Measurements from ENCODE around the gene POLR2A. TPM values are rescaled to one million over a fixed set of nuclear protein-coding genes. Genes with fewer than 3 reads are reported as not detected.

POLR2A gene
- polyA plus RNA-seq, 3 donors, result 12.1 to 27.9 (median 25.4) TPM

DNA sequence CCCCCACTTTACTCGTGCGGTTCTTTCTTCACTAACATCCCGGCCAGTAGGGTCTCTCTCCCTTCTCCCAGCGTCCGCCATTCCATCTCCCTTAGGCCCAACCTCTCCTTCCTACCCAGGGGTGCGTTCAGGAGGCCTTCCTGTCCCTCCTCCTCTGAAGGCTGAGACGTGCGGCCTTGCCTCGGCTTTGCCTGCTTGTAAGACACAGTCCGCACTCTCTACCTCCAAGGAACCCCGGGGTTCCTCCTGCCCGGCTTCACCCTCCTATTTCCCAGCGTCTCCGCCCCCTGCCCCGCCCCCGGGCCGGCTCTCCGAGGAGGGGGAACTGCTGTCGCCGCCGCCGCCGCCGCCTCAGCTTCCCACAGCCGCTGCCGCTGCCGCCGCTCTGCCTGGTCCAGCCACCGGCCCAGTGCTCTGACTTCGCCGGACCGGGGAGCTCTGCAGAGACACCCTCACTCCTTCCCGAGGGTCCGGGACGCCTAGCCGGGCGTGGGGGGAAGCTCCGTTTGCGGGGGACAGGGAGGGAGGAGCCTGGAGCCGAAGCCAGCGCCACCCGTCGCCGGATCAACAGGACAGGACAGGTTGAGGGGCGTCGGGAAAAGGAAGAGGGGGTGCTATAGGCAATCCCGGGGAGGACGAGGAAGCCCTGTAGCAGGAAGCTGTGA is 46.1 kb upstream of the POLR2A start:
- H3K36me3 Mint-ChIP-seq, result peaks cover 10 to 17% of the 10 kb centered on the region in 2 donors
- peaks cover 0 to 17% (median 8%) of the 10 kb centered on the region in 7 donors for H3K9me3 Mint-ChIP-seq
- peak overlapping the region in 4 of 7 donors; percentile 39 to 59 (median 49) for H3K27ac Mint-ChIP-seq
- no peak overlapping the region for H3K9ac ChIP-seq (ENCODE audit: insufficient read depth, low read length, poor library complexity, severe bottlenecking)
- H3K27me3 Mint-ChIP-seq (ENCODE audit: low read depth in 3 of 3), result peaks cover 48 to 58% (median 49%) of the 10 kb centered on the region in 3 donors
- peaks cover 54 to 58% of the 10 kb centered on the region in 2 donors for H3K4me1 ChIP-seq (ENCODE audit: control insufficient read depth in 1 of 2, insufficient read depth in 2 of 2, low read length in 2 of 2)
- peak overlapping the region in 2 of 3 experiments; percentile 32 to 95 for H3K4me3 ChIP-seq (replicated peaks in 1 of 3; ENCODE audit: low read depth in 2 of 3, low read length in 3 of 3)
- peaks cover 0 to 18% of the 10 kb centered on the region in 2 donors for H3K9me3 ChIP-seq (replicated peaks in 1 of 2; ENCODE audit: control insufficient read depth in 1 of 2, insufficient read depth in 1 of 2, low read length in 2 of 2)
- peak; percentile 65 to 75 (median 75) for DNase-seq
- no peaks in the 10 kb centered on the region for H3K36me3 ChIP-seq (replicated peaks in 1 of 2; ENCODE audit: control insufficient read depth in 1 of 2, insufficient read depth in 2 of 2, low read length in 2 of 2)
- intact Hi-C loops (cut with micrococcal nuclease), result loop anchor here (2.0 to 10.0 kb wide), 5 partner anchors 47 to 247 kb away; partner anchors contain the start of genes SENP3 (in 2 of the 2), MPDU1 (in 1 of the 2), POLR2A (in 1 of the 2) and TP53 (in 1 of the 2)
- H3K4me1 Mint-ChIP-seq, result peaks cover 51% of the 10 kb centered on the region
- H3K79me2 ChIP-seq (ENCODE audit: insufficient read depth, low read length), result peaks cover 8% of the 10 kb centered on the region
- TF ChIP-seq, protein P1, sequence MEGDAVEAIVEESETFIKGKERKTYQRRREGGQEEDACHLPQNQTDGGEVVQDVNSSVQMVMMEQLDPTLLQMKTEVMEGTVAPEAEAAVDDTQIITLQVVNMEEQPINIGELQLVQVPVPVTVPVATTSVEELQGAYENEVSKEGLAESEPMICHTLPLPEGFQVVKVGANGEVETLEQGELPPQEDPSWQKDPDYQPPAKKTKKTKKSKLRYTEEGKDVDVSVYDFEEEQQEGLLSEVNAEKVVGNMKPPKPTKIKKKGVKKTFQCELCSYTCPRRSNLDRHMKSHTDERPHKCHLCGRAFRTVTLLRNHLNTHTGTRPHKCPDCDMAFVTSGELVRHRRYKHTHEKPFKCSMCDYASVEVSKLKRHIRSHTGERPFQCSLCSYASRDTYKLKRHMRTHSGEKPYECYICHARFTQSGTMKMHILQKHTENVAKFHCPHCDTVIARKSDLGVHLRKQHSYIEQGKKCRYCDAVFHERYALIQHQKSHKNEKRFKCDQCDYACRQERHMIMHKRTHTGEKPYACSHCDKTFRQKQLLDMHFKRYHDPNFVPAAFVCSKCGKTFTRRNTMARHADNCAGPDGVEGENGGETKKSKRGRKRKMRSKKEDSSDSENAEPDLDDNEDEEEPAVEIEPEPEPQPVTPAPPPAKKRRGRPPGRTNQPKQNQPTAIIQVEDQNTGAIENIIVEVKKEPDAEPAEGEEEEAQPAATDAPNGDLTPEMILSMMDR (IDR thresholded peaks at IDR 0.05), result no peak
- peaks cover 29% of the 10 kb centered on the region for H4K20me1 ChIP-seq (ENCODE audit: insufficient read depth, low read length)
- H3K27ac ChIP-seq (ENCODE audit: low read depth in 1 of 2, low read length in 2 of 2), result no peak overlapping the region
- H3K27me3 ChIP-seq (ENCODE audit: control insufficient read depth in 2 of 2, insufficient read depth in 2 of 2, low read length in 2 of 2), result peaks cover 23 to 47% of the 10 kb centered on the region in 2 donors
- peak overlapping the region; percentile 99 for H3K4me2 ChIP-seq (replicated peaks; ENCODE audit: extremely low read depth, low read length, poor library complexity, severe bottlenecking)
- H2AFZ ChIP-seq (ENCODE audit: insufficient read depth, low read depth, low read length, poor library complexity, severe bottlenecking), result peak overlapping the region; percentile 75
- WGBS (ENCODE audit: insufficient coverage), result 6% methylated on average over 45 of the region's 48 CpGs
- peak overlapping the region; percentile 69 to 91 for H3K4me3 Mint-ChIP-seq

DNA sequence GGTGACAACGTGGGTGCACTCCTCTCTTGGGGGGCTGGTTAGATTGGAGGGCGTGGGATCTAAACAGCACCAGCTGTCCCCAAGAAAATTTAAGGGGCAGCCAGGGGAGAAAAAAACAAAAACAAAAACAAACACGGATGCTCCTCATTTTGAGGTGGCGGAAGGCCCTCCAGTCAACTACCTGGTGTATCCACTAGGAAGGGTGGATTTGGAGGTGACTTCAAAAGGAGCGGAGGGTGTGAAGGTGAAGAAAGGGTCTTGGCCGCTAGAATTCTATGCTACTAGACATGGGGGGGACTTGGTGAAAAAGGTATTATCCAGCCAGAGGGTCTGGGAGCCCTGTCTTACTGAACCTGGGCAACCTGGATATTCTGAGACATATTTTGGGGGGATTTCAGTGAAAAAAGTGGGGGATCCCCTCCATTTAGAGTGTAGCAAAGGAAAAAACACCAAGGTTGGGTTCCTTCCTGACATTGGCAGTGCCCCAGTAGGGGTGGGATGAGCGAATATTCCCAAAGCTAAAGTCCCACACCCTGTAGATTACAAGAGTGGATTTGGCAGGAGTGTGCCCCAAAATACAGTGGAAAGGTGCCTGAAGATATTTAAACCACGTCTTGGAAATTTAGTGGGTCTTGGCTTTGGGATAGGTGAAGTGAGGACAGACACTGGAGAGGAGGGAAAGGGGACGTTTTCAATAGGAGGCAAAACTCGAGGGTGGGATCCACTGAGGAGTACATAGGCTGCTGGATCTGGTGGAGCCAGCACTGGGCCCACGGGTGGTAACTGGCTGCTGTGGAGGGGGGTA is 45.3 kb upstream of the POLR2A start:
- Histone ChIP-seq H3K4me2 (replicated peaks; ENCODE audit: extremely low read depth, low read length, poor library complexity, severe bottlenecking) (peak overlapping the region; percentile 99), H4K20me1 (ENCODE audit: insufficient read depth, low read length) (peaks cover 29% of the 10 kb centered on the region), H3K9ac (ENCODE audit: insufficient read depth, low read length, poor library complexity, severe bottlenecking) (no peak overlapping the region), H3K4me1 (ENCODE audit: control insufficient read depth in 1 of 2, insufficient read depth in 2 of 2, low read length in 2 of 2) (peaks cover 54 to 58% of the 10 kb centered on the region in 2 donors), H3K79me2 (ENCODE audit: insufficient read depth, low read length) (peaks cover 8% of the 10 kb centered on the region), H3K27me3 (ENCODE audit: control insufficient read depth in 2 of 2, insufficient read depth in 2 of 2, low read length in 2 of 2) (peaks cover 23 to 53% of the 10 kb centered on the region in 2 donors), H3K9me3 (replicated peaks in 1 of 2; ENCODE audit: control insufficient read depth in 1 of 2, insufficient read depth in 1 of 2, low read length in 2 of 2) (peaks cover 0 to 18% of the 10 kb centered on the region in 2 donors), H3K36me3 (replicated peaks in 1 of 2; ENCODE audit: control insufficient read depth in 1 of 2, insufficient read depth in 2 of 2, low read length in 2 of 2) (no peaks in the 10 kb centered on the region), H3K27ac (ENCODE audit: low read depth in 1 of 2, low read length in 2 of 2) (no peak overlapping the region), H2AFZ (ENCODE audit: insufficient read depth, low read depth, low read length, poor library complexity, severe bottlenecking) (no peak overlapping the region), H3K4me3 (replicated peaks in 1 of 3; ENCODE audit: low read depth in 2 of 3, low read length in 3 of 3) (peak overlapping the region in 2 of 3 experiments; percentile 32 to 95)
- DNase-seq, result no peak
- intact Hi-C loops (cut with micrococcal nuclease), result loop anchor here (1.0 to 10.0 kb wide), 5 partner anchors 46 to 246 kb away; partner anchors contain the start of genes SENP3 (in 2 of the 2), MPDU1 (in 1 of the 2), TP53 (in 1 of the 2) and WRAP53 (in 1 of the 2)
- H3K27ac Mint-ChIP-seq, result peak overlapping the region in 1 of 7 donors; percentile 59
- TF ChIP-seq, protein P1 (IDR thresholded peaks at IDR 0.05), result no peak
- H3K4me1 Mint-ChIP-seq, result peaks cover 51% of the 10 kb centered on the region
- H3K4me3 Mint-ChIP-seq, result peak overlapping the region; percentile 69 to 91
- WGBS (ENCODE audit: insufficient coverage), result 43% methylated on average over 7 of the region's 11 CpGs
- H3K27me3 Mint-ChIP-seq (ENCODE audit: low read depth in 3 of 3), result peaks cover 48 to 65% (median 57%) of the 10 kb centered on the region in 3 donors
- peaks cover 0 to 17% (median 8%) of the 10 kb centered on the region in 7 donors for H3K9me3 Mint-ChIP-seq
- H3K36me3 Mint-ChIP-seq, result peaks cover 10 to 17% of the 10 kb centered on the region in 2 donors

Data from CD14-positive monocyte (primary cell).